GM20431 (cell line): Measurements from ENCODE around the gene WNT9B.
"Not testable (repeated sequence)": the region's sequence is repeated elsewhere in the genome, so short reads cannot be mapped to it uniquely, and the experiment has no call there.

ENCODE experiments used
- in situ Hi-C: fragments of 300-500 bp; cut with MseI, MboI; formaldehyde crosslinking; loops from one replicate; pipeline ENCODE4 v1.15.0; 2020; ENCODE audit warnings: low sequenced_read_pairs; ENCODE audit not compliant: unreplicated experiment

WNT9B gene

GRCh38 chr17:46821482-46822387, 29.6 kb upstream of the WNT9B start:
- in situ Hi-C loops, result no loop called here

DNA sequence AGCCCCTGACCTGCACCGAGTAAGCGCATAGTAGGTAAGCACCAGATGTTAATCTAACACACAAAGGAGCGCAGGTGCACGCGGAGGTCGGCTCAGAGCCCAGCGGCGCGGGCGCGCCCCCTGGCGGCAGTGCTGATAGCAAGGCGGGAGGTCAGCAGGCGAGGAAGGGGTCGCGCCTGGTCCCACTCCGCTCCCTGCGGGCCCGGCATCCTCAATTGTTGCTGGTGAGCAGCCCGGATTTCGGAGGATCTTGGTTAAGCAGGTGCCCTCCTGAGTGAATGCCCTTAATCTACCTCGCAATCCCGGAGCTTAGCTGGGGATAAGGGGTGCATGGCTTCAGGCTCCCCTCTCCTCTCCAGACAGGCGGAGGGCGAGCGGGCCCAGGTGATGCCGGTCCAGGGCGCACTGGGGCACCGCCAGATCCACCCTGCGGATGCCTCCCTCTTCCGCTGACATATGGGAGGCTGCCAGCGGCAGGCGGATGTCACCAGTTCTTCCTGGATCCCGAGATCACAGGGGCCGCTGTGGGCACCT, 28.9 kb upstream of the WNT9B start:
- in situ Hi-C loops, result no loop called here

- in situ Hi-C loops, result no loop called here
These were observed 27.7 kb upstream of the WNT9B start for GRCh38 chr17:46823657-46824056.

GRCh38 chr17:46826116-46826515, 25.3 kb upstream of the WNT9B start:
- in situ Hi-C loops, result no loop called here

GRCh38 chr17:46827274-46827673, 24.1 kb upstream of the WNT9B start:
- in situ Hi-C loops, result no loop called here

DNA sequence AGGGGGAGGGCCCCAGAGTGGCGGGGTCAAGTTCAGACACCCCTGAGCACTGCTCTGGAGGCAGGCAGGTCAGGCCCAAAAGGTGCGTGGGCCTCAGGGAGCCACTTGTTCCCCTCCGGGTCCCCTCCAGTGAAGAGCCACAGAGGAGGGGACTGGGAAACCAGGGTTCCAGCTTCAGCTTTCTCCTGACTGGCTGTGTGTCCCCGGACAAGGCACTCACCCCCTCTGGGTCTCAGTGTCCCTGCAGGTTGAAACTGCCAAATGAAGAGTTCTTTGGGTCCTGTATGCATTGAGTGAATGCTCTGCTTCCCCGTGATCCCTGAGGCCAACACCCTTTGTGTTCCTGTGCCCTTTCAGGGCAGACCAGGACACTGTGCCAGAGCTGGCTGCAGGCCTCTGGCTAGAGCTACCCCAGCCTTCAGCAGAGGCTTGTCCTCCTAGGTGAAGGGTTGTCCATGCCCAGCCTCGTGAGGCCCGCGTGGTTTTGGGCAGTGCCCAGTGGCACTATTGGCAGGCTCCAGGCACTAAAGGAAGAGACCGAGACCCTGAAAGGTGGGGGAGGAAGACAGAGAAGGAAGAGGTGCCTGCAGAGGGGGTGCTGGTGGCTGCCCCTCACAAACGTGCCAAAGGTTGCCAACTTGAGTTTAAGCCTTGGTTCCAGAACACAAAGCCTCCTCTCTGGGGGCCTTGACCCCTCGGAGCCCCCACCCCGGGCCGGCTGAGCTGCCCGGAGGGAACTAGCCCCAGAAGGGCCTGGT, 19.6 kb upstream of the WNT9B start:
- in situ Hi-C loops, result no loop called here

- in situ Hi-C loops, result no loop called here
These were observed 19.0 kb upstream of the WNT9B start for GRCh38 chr17:46832331-46832821.

DNA sequence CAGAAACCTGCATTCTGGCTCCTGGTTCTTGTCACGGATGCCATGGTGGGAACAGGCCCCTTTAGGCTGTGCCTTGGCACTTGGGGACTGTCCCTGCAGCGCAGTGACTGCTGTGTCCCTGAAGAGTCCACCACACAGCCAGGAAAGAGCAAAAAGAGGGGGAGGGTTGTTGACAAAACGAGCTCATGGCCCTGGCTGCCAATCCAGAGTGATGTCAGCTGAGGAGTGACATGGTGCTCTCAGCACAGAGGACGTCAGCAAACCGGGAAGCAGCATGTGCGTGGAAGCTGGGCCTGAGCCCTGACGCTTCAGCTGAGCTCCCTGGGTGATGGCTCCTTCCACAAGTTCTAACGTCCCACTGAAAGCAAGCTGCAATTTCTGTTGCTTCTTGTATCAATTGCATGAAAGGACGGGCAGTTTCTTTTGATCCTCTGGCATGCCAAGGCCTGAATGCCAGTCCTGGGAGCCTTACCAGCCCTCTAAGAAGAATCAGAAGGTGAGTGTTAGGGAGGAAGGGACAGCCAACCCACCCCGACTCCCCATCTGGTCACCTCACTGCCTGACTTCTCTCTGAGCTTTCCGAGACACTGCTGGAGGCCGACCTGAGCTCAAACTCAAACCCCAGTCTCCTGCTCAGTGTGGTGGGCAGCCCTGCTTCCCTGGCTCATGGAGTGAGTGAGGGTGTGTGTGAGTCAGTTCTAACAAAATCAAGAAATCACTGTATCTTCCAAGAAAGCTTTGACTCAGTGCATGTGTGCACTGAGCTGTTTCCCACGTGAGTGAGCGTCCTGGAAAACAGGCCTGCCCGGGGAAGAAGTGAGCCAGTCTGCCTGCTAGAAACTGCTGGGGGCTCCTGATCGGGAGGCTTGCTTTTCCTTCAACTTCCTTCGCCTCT, 18.2 kb upstream of the WNT9B start:
- in situ Hi-C loops, result no loop called here

GRCh38 chr17:46833840-46834208, 17.6 kb upstream of the WNT9B start:
- in situ Hi-C loops, result no loop called here

- in situ Hi-C loops, result no loop called here
These were observed 16.5 kb upstream of the WNT9B start for GRCh38 chr17:46834846-46835245.

- in situ Hi-C loops, result no loop called here
These were observed 14.9 kb upstream of the WNT9B start for GRCh38 chr17:46836500-46836899.

DNA sequence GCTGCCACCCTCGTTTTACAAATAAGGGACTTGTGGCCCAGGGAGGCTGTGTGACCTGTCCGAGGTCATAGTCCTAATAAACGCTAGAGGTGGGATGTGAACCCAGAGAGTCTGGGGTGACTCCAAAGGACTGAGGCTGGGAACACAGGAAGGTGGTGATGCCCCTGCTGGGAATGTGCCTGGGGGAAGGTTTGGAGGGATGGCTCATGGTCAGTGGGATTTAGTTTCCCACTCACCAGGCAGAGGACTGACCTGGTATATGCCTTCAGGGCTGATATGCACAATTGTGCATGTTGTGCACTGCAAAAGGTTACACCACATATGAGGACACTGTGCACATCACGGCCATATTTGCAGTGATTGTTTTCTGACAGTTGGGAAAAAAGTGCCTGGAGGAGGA, 13.9 kb upstream of the WNT9B start:
- in situ Hi-C loops, result no loop called here

- in situ Hi-C loops, result no loop called here
These were observed 12.2 kb upstream of the WNT9B start for GRCh38 chr17:46839211-46839610.

GRCh38 chr17:46840596-46840995, 10.8 kb upstream of the WNT9B start:
- in situ Hi-C loops, result not testable (repeated sequence)

DNA sequence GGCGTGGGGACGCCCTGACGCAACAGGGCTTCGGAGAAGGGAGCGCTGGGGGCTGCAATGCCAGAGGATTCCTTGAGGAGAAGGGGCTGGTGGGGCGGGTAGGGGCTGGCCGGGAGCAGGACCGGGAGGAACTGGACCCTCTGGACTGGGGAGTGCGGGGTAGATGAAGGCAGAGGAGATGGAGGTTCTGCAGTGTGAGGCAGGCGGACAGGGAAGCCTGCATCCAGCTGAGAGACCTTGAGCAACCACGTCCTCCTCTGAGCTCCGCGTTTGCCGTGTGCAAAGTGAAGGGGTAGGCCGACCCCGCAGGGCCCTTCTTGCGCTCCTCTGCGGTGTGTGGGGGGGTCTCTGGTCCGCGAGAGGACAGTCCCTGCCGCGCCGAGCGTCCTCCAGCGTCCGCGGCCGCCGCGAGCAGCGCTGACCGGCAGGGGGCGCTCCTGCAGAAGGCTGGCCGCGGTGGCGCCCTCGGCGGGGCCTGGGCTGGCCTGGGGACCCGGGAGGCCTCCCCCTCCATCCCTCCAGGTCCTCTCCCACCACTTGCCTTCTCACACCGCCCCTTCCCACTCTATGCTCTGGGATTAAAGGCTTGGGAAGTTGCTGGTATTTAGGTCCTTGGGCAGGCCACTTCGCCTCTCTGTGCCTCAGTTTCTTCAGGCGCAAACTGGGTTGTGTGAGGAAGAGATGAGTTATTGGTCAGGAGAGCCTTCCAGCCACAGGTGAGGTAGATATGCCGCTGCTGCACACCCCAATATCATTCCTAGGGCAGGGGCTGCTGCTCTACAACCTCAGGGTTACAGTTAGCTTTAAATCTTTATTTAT, 9.6 kb upstream of the WNT9B start:
- in situ Hi-C loops, result no loop called here

- in situ Hi-C loops, result no loop called here
These were observed 8.5 kb upstream of the WNT9B start for GRCh38 chr17:46842835-46843234.

- in situ Hi-C loops, result no loop called here
These were observed 3.9 kb upstream of the WNT9B start for GRCh38 chr17:46847204-46848191.

DNA sequence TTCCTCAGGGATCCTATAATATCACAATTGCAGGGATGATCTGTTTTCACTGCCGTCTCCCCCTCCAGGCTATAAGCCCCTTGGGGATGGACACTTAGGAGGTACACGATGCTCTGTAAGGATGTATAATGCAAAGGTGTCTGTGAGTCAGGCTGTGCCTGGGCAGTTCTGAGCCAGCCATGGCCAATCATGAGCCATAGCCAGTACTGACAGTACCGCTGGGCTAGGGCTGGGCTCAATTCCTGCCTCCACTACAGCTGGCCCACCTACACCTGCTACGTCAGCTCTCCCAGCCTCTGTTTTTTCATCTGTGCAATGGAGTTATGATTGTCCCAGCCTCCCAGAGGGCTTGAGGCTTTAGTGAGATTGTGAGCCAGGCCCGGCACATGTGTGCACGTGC, 2.8 kb upstream of the WNT9B start:
- in situ Hi-C loops, result no loop called here
